Endometrium (tissue), 2 donors: Measurements from ENCODE around the gene CFAP54.

Source experiments
- FAIRE-seq: peaks from 2 replicates; lab custom pipeline; 2012; peaks lifted over from hg19 to GRCh38; lab: Jason Lieb, UNC
- donor health status: control.
- donor health status: control.

Gene CFAP54

GRCh38 chr12:96890331-96890730, 401.0 kb downstream of the CFAP54 start:
- no peak for FAIRE-seq

DNA sequence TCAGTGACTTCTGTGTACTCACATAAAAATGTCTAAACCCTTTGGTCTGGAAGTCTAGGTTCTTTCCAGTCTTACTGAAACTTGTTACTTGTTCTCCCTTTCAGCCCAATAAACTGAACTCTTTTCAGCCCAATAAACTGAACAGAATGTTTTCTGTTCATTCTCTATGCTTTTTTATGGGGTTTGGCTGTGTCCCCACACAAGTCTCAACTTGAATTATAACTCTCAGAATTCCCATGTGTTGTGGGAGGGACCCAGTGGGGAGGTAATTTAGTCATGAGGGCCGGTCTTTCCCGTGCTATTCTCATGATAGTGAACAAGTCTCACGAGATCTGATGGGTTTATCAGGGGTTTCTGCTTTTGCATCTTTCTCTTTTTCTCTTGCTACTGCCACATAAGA, 402.7 kb downstream of the CFAP54 start:
- peak; percentile 66 for FAIRE-seq

- FAIRE-seq, result no peak
These were observed 408.0 kb downstream of the CFAP54 start for GRCh38 chr12:96897421-96897820.

GRCh38 chr12:96901175-96901574, 411.8 kb downstream of the CFAP54 start:
- FAIRE-seq, result no peak

GRCh38 chr12:96902076-96902475, 412.7 kb downstream of the CFAP54 start:
- FAIRE-seq, result no peak

- no peak for FAIRE-seq
These were observed 417.1 kb downstream of the CFAP54 start for GRCh38 chr12:96906498-96906848.

DNA sequence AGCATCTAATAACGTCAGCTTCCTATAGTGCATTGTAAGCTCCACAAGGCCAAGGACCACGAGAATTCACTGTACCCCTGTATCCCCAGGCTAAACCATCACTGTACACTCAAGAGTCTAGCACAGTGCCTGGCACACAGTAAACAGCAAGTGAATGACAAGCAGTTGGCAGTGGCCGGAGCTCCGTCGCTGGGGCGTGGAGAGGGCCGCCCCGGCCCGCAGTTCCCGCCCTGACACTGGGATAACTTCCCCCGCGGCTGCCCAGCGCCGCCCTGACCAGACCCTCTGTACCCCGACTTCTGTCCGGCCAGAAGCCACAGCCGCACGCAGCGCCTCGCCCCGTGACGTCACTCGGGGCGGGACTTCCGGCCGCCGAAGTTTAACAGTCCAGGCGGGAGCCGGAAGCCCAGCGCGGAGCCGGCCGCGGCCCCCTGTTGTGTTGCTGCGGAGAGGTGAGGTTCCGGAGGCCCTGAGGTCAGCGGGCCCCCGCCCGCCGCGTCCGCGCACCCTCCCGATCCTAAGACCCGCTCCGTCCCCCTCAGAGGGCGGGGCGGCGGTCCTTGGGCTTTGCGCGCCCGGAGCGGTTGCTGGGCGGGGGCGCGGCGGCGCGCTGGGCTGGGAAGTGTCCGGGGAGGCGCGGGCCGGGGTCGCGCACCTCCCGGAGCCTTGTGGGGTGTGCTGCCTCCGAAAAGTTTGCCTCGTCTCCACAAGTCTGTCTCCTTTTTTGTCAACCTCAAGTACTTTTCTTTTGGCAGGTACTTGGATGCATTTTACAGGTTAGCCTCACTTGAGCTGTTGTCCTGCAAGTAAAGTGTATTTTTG, 417.7 kb downstream of the CFAP54 start, which contains the start of gene NEDD1:
Gene NEDD1, plus strand, starts transcription at position 409 of the 822 bp plus-strand sequence. CDS start 2,503 bp downstream, outside the sequence.
- FAIRE-seq, result no peak

DNA sequence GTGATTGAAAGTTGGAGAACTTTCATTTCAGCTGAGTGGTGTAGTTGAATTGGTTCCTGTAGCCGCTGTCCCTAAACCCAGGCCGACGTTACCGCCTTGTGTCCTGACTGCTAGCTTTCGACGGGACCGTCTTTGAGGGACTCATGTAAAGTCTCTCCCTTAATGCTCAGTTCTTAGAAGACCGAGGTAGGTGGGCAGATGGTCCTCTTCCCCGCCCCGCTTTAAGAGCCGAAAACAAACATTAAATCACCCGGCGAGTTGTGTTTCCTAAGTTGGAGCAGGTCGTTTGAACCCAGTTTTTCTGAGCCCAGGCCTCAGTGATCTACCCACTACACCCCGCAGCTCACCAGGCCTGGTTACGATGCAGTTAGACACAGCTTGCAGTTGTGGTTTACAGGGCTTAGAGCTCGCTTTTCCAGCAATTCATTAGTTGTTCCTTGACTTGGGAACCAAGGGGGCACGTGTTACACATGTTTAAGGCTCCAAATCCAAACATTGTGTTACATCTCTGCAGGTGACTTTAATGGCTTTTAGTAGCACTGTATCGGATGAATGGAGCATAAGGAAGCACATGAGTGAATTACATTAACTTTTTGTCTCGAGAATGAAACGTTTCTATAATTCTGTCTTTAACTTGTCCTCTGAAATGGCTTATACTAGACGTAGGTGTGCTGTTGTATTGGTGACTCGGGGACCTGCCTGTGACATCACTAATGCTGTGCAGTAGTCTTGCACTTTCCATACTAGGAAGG, 418.5 kb downstream of the CFAP54 start:
- no peak for FAIRE-seq

DNA sequence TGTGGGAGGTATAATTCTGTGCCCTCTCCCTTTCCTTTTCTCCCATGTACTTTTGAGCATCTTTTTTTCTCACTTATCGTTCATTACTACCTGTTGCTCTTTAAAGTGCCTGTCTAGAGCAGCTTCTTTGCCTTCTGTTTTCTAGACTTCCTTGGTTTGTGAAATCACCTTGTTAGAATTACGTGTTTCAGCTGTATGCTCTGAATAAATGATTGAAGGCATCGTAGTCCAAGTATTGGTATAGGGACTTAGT, 419.0 kb downstream of the CFAP54 start:
- FAIRE-seq, result no peak

GRCh38 chr12:96912261-96912660, 422.9 kb downstream of the CFAP54 start:
- FAIRE-seq, result no peak

DNA sequence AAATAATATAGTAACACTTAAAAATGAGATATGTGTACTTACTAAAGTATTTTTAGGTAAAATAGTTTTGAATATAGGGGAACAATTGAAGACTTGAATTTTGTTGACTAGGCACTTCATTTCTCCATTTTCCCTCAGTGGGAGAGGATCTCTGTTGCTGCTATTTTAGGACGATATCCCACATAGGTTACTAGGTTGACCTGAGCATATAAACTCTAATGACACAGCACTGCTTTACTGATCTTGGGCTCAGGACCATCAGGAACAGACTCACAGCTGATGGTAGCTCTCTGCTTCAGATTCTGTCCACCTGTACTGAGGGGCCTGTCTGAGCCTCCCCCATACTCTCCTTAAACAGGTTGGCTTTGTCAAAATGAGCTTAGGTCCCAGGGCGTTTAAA, 423.6 kb downstream of the CFAP54 start:
- FAIRE-seq, result no peak

GRCh38 chr12:96919510-96920210, 430.3 kb downstream of the CFAP54 start:
- no peak for FAIRE-seq
